Loucy (cell line): Measurements from ENCODE around the gene PHLDB2.

Experiments used
- H2AFZ ChIP-seq: fragments of 200-600 bp; sonication (generic); 2 replicates; pipeline ENCODE4 v1.6.0; 2016; ENCODE audit warnings: antibody characterized with exemption, mild to moderate bottlenecking, low read length, moderate library complexity
- H3F3A ChIP-seq: fragments of 200-600 bp; 2 replicates; pipeline ENCODE4 v1.6.0; 2016; ENCODE audit warnings: antibody characterized with exemption, low read depth, mild to moderate bottlenecking
- H3K27me3 ChIP-seq: fragments of 200-600 bp; sonication (generic); 2 replicates; pipeline ENCODE4 v1.6.1; 2014; ENCODE audit warnings: low read length, mild to moderate bottlenecking; ENCODE audit not compliant: insufficient read depth, poor library complexity, severe bottlenecking
- H3K36me3 ChIP-seq: fragments of 200-600 bp; sonication (generic); 2 replicates; pipeline ENCODE4 v1.6.1; 2016; ENCODE audit warnings: low read length; ENCODE audit not compliant: insufficient read depth
- H3K4me1 ChIP-seq: fragments of 200-600 bp; sonication (generic); 2 replicates; pipeline ENCODE4 v1.5.1; 2014; ENCODE audit warnings: low read length, mild to moderate bottlenecking; ENCODE audit not compliant: insufficient read depth, poor library complexity, severe bottlenecking
- H3K4me2 ChIP-seq: fragments of 200-600 bp; sonication (generic); 2 replicates; pipeline ENCODE4 v1.6.0; 2014; ENCODE audit warnings: antibody characterized with exemption, low read length, low read depth, mild to moderate bottlenecking; ENCODE audit not compliant: poor library complexity, severe bottlenecking
- H3K4me3 ChIP-seq: fragments of 200-600 bp; sonication (generic); 2 replicates; pipeline ENCODE4 v1.5.1; 2014; ENCODE audit warnings: low read length, mild to moderate bottlenecking, mixed read lengths; ENCODE audit not compliant: poor library complexity, severe bottlenecking
- H3K79me2 ChIP-seq: fragments of 200-600 bp; sonication (generic); 2 replicates; pipeline ENCODE4 v1.6.1; 2014; ENCODE audit warnings: low read length; ENCODE audit not compliant: insufficient read depth
- H3K9ac ChIP-seq: fragments of 200-600 bp; sonication (generic); 2 replicates; pipeline ENCODE4 v1.6.0; 2014; ENCODE audit warnings: mild to moderate bottlenecking, low read depth, low read length, moderate library complexity; ENCODE audit not compliant: poor library complexity, severe bottlenecking
- H3K9me2 ChIP-seq: fragments of 200-600 bp; sonication (generic); replicated peaks from 2 replicates; pipeline ENCODE4 v1.6.1; 2016; ENCODE audit warnings: low read depth, low read length, mixed read lengths
- H3K9me3 ChIP-seq: fragments of 200-600 bp; sonication (generic); 2 replicates; pipeline ENCODE4 v1.6.1; 2014; ENCODE audit warnings: mild to moderate bottlenecking, antibody characterized with exemption, low read length, low read depth; ENCODE audit not compliant: insufficient read depth
- H4K20me1 ChIP-seq: fragments of 200-600 bp; sonication (generic); 2 replicates; pipeline ENCODE4 v1.6.0; 2014; ENCODE audit warnings: antibody characterized with exemption, low read length, mild to moderate bottlenecking; ENCODE audit not compliant: insufficient read depth, poor library complexity, severe bottlenecking
- EZH2phosphoT487 ChIP-seq: fragments of 200-600 bp; IDR thresholded peaks from 2 replicates; pipeline ENCODE4 v1.6.1; 2018; ENCODE audit warnings: antibody characterized with exemption, mild to moderate bottlenecking, moderate library complexity, borderline replicate concordance
- TF ChIP-seq, protein P1 (sequence below): fragments of 200-600 bp; sonication (generic); conservative IDR thresholded peaks from 2 replicates; pipeline ENCODE4 v1.5.1; 2014; ENCODE audit warnings: mild to moderate bottlenecking, antibody characterized with exemption, low read length

PHLDB2 gene

DNA sequence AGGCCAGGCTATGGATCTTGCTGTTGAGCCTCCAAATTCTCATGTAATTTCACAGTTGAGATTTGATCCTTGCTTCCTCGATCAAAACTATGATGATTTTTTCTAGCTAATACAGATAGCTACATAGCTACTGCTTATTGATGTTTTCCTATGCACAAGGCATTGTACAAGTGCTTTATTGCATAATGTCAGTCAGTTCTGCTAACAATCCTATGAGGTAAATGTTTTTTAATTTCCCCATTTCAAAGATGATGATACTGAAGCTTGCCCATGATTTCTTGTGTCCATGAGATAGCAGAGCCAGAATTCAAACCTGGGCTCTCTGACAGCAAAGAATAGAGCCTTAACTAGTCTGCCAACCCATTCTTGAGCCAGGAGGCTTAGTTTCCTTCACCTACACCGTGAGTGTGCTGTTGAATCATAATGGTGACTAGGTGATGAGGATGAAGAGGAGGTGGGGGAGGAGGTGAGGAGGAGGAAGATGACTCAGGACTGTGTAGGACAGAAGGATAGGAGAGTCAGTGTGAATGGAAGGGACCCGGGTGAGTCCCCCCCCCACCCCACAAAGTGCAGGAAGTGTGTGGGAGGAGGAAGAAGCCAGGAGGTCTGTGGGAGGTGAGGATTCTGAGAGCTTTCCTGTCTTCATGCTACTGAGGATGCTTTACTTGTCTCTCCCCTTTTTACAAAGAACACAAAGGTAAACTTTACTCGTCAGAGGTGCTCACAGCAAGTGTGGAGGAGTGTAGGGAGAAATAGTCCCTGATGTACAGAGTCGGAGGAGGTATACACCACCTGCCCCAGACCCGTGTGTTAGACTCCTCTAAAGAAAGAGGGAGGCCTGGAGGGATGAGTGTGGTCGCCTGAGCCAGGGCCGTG is 143.3 kb downstream of the PHLDB2 start:
- Histone ChIP-seq H3K4me3 (no peak overlapping the region), H3K9me3 (no peaks in the 10 kb centered on the region), H3K4me1 (no peaks in the 10 kb centered on the region), H3K79me2 (no peaks in the 10 kb centered on the region), H3K27me3 (no peaks in the 10 kb centered on the region), H3K4me2 (no peak overlapping the region), H4K20me1 (no peaks in the 10 kb centered on the region), H2AFZ (no peak overlapping the region), H3F3A (no peaks in the 10 kb centered on the region), H3K36me3 (no peaks in the 10 kb centered on the region), H3K9me2 (no peaks in the 10 kb centered on the region), H3K9ac (no peak overlapping the region)
- no peak for TF ChIP-seq EZH2phosphoT487
- TF ChIP-seq, protein P1, sequence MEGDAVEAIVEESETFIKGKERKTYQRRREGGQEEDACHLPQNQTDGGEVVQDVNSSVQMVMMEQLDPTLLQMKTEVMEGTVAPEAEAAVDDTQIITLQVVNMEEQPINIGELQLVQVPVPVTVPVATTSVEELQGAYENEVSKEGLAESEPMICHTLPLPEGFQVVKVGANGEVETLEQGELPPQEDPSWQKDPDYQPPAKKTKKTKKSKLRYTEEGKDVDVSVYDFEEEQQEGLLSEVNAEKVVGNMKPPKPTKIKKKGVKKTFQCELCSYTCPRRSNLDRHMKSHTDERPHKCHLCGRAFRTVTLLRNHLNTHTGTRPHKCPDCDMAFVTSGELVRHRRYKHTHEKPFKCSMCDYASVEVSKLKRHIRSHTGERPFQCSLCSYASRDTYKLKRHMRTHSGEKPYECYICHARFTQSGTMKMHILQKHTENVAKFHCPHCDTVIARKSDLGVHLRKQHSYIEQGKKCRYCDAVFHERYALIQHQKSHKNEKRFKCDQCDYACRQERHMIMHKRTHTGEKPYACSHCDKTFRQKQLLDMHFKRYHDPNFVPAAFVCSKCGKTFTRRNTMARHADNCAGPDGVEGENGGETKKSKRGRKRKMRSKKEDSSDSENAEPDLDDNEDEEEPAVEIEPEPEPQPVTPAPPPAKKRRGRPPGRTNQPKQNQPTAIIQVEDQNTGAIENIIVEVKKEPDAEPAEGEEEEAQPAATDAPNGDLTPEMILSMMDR: no peak

DNA sequence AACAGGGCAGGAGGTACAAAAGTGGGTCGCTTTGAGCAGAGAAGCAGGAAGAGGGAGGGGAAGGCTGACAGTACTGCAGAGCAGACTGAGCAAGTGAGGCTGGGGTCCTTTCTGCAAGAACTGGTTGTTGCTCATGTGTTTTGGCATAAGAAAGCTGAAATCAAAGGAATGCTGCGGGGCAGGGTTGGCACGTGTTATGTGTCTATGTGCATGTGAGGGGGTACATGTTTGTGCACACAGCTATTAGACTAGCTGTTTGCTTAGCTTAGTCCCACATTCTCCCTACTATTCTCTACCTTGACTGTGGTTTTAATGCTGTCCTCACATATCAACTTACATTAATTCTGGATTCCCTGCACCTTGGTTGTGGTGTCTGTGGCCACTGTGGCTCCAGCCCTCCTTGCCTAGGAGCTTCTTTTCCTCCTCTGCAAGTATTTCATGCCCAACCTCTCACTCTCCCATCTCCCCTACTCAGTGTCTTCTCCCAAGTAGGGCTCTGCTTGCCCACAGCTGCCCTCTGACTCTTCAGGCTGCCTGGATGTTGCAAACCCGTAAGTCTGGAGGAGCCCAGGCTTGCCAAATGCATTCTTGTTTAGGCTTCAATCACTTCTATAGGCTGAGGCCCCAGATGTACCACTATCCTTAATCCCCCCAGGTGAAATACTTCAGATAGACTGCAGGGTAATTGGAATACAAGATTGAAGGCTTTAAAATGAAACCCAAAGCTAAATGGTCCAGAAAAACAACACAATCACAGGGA is 144.4 kb downstream of the PHLDB2 start:
- Histone ChIP-seq H3K79me2 (no peaks in the 10 kb centered on the region), H3K9ac (no peak overlapping the region), H4K20me1 (no peaks in the 10 kb centered on the region), H3F3A (no peaks in the 10 kb centered on the region), H3K4me2 (no peak overlapping the region), H2AFZ (no peak overlapping the region), H3K4me1 (no peaks in the 10 kb centered on the region), H3K9me2 (no peaks in the 10 kb centered on the region), H3K36me3 (no peaks in the 10 kb centered on the region), H3K9me3 (no peaks in the 10 kb centered on the region), H3K27me3 (no peaks in the 10 kb centered on the region), H3K4me3 (no peak overlapping the region)
- no peak for TF ChIP-seq EZH2phosphoT487
- TF ChIP-seq, protein P1: no peak

DNA sequence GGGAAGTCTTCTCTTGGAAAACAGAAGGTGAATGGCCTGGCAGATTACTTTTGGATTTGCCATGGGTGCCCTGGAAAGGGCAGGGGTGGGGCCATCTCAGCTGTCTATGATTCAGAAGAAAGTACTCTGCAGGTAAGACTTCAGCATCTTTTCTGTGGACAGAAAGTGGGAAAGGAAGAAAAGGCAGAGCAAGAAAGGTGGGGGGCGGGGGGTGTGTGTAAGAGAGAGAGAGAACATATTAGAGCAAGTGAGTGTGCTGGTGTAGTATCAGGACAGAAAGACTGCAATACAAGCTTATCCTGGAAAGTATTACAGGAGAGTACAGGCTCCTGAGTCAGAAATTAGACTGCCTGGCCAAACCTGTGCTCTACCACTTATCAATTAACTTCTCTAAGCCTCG is 145.1 kb downstream of the PHLDB2 start:
- Histone ChIP-seq H3K4me3 (no peak overlapping the region), H3K9ac (no peak overlapping the region), H3K27me3 (no peaks in the 10 kb centered on the region), H3K9me3 (no peaks in the 10 kb centered on the region), H3K36me3 (no peaks in the 10 kb centered on the region), H3F3A (no peaks in the 10 kb centered on the region), H2AFZ (no peak overlapping the region), H3K9me2 (no peaks in the 10 kb centered on the region), H3K79me2 (no peaks in the 10 kb centered on the region), H3K4me2 (no peak overlapping the region), H4K20me1 (no peaks in the 10 kb centered on the region), H3K4me1 (no peaks in the 10 kb centered on the region)
- TF ChIP-seq, protein P1: no peak
- no peak for TF ChIP-seq EZH2phosphoT487
